GM23338 (cell line): ENCODE results near the gene DNAJB2. TPM values are rescaled to one million over a fixed set of nuclear protein-coding genes. Genes with fewer than 3 reads are reported as not detected.
"Not testable (repeated sequence)": the region's sequence is repeated elsewhere in the genome, so short reads cannot be mapped to it uniquely, and the experiment has no call there.

Experiments used
- ATAC-seq: fragments of 200-7000 bp; cut with Tn5 transposase; 3 replicates; pipeline ENCODE4 v1.9.1; 2020
- DNase-seq: peaks from one replicate; pipeline ENCODE4 v3.0.0-alpha.2; 2015; ENCODE audit warnings: low spot score
- H2AFZ ChIP-seq: fragments of 200-600 bp; sonication (generic); 2 replicates; pipeline ENCODE4 v1.8.0; 2016; ENCODE audit warnings: antibody characterized with exemption, mild to moderate bottlenecking, moderate library complexity
- H3F3A ChIP-seq: fragments of 200-600 bp; sonication (generic); replicated peaks from 2 replicates; pipeline ENCODE4 v1.8.0; 2017; ENCODE audit warnings: antibody characterized with exemption, mixed run types, low read depth
- H3K27ac ChIP-seq: fragments of 200-600 bp; sonication (generic); 2 replicates; pipeline ENCODE4 v1.6.1; 2016; ENCODE audit warnings: low read depth
- H3K27me3 ChIP-seq: fragments of 200-600 bp; sonication (generic); 2 replicates; pipeline ENCODE4 v1.8.0; 2016; ENCODE audit warnings: mild to moderate bottlenecking, mixed run types, moderate library complexity; ENCODE audit not compliant: insufficient read depth
- H3K36me3 ChIP-seq: fragments of 200-600 bp; sonication (generic); 2 replicates; pipeline ENCODE4 v1.8.0; 2016; ENCODE audit warnings: mild to moderate bottlenecking; ENCODE audit not compliant: insufficient read depth
- H3K4me1 ChIP-seq: fragments of 200-600 bp; sonication (generic); 2 replicates; pipeline ENCODE4 v1.8.0; 2016; ENCODE audit warnings: mild to moderate bottlenecking, moderate library complexity; ENCODE audit not compliant: insufficient read depth
- H3K4me2 ChIP-seq: fragments of 200-600 bp; sonication (generic); 2 replicates; pipeline ENCODE4 v1.7.1; 2017; ENCODE audit warnings: mixed run types
- H3K4me3 ChIP-seq: fragments of 200-600 bp; sonication (generic); 2 replicates; pipeline ENCODE4 v1.6.1; 2016; ENCODE audit warnings: mixed run types
- H3K79me2 ChIP-seq: fragments of 200-600 bp; sonication (generic); replicated peaks from 2 replicates; pipeline ENCODE4 v1.8.0; 2017; ENCODE audit warnings: mild to moderate bottlenecking; ENCODE audit not compliant: insufficient read depth
- H3K9me2 ChIP-seq: fragments of 200-600 bp; sonication (generic); 2 replicates; pipeline ENCODE4 v1.8.0; 2017; ENCODE audit not compliant: insufficient read depth
- H4K20me1 ChIP-seq: fragments of 200-600 bp; sonication (generic); replicated peaks from 2 replicates; pipeline ENCODE4 v1.8.0; 2017; ENCODE audit warnings: mild to moderate bottlenecking; ENCODE audit not compliant: insufficient read depth
- H3K27ac Mint-ChIP-seq: 2 replicates; pipeline ENCODE4 v1.8.0; 2020; ENCODE audit warnings: inconsistent platforms, mild to moderate bottlenecking, moderate library complexity, mixed read lengths
- H3K27me3 Mint-ChIP-seq: 3 replicates; pipeline ENCODE4 v1.8.0; 2022; ENCODE audit warnings: low read depth, mild to moderate bottlenecking, moderate library complexity, mixed read lengths, inconsistent platforms; ENCODE audit not compliant: insufficient read depth, poor library complexity
- H3K36me3 Mint-ChIP-seq: 3 replicates; pipeline ENCODE4 v1.8.0; 2021; ENCODE audit warnings: low read depth, mild to moderate bottlenecking, inconsistent platforms, moderate library complexity, mixed read lengths
- H3K4me1 Mint-ChIP-seq: 3 replicates; pipeline ENCODE4 v1.8.0; 2020; ENCODE audit warnings: mild to moderate bottlenecking, inconsistent platforms, mixed read lengths
- H3K4me3 Mint-ChIP-seq: 3 replicates; pipeline ENCODE4 v1.8.0; 2021; ENCODE audit warnings: moderate library complexity, mild to moderate bottlenecking, inconsistent platforms, mixed read lengths
- H3K9me3 Mint-ChIP-seq: 3 replicates; pipeline ENCODE4 v1.8.0; 2020; ENCODE audit warnings: moderate library complexity, mild to moderate bottlenecking, inconsistent platforms, mixed read lengths
- CREB1 ChIP-seq: fragments of 250-450 bp; sonication (Bioruptor Pico); IDR thresholded peaks from 2 replicates; pipeline ENCODE4 v1.5.0; 2020; ENCODE audit warnings: low read depth, mild to moderate bottlenecking, moderate library complexity
- EZH2phosphoT487 ChIP-seq: fragments of 200-600 bp; sonication (generic); IDR thresholded peaks from one replicate; pipeline ENCODE4 v1.8.1; 2018; ENCODE audit warnings: antibody characterized with exemption; ENCODE audit not compliant: unreplicated experiment
- ZNF331 ChIP-seq: fragments of 250-450 bp; sonication (Bioruptor Pico); IDR thresholded peaks from 2 replicates; pipeline ENCODE4 v1.5.0; 2020; ENCODE audit warnings: low read depth, mild to moderate bottlenecking, moderate library complexity
- polyA plus RNA-seq: library from polyadenylated mRNA; unstranded; fragments of >200 nt; fragmentation: Nextera tagmentation; extraction: Ambion mirVana; gene quantifications from 2 replicates; pipeline ENCODE4 v1.2.1, GENCODE V29; 2016
- total RNA-seq: library from RNA; depleted of rRNA; stranded (reverse); fragments of >200 nt; shearing (Covaris generic); gene quantifications from 2 replicates; pipeline ENCODE4 v1.2.3, GENCODE V29; 2014
- TF ChIP-seq, protein P1 (sequence below): fragments of 250-450 bp; sonication (Bioruptor Pico); IDR thresholded peaks from 2 replicates; pipeline ENCODE4 v1.5.0; 2020; ENCODE audit warnings: mild to moderate bottlenecking, moderate library complexity
- TF ChIP-seq, protein P2 (sequence below): IDR thresholded peaks from one replicate; pipeline ENCODE4 v1.6.1; 2018; ENCODE audit warnings: antibody characterized with exemption; ENCODE audit not compliant: unreplicated experiment

Gene DNAJB2
- total and polyA plus RNA-seq, 2 experiments from 2014 or later = 6.4 to 25.9 TPM

DNA sequence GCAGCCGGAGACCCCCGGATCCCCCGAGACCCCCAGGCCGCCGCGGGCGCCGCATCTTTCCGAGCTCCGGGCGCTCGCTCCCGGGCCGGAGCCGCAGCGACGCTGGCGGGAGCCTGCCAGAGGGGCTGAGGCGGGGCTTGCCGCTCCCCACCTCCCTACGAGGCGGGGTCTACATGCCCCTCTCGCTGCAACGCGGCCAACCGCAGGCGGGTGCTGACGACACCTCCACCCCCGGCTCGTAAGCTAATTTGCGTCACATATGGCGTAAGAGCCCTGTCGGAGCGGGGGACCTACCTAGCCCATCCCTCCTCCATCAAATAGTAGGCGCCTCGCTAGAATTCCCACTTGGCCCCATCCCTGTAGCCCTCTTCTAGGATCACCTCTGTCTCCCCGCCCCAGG is 30.1 kb downstream of the DNAJB2 start, which contains the start of gene PTPRN:
Gene PTPRN (minus strand): TSS at position 124 of the 400 bp plus-strand sequence. CDS start 69 bp downstream, at position 55.
- Histone ChIP-seq H4K20me1 (peaks cover 12% of the 10 kb centered on the region), H3F3A (peaks cover 4% of the 10 kb centered on the region; the same call in 1 of the 2 replicates), H3K4me2 (peak within 1 kb of the TSS; percentile 94), H3K27ac (no peak within 1 kb of the TSS), H3K79me2 (no peaks in the 10 kb centered on the region), H3K4me3 (peak within 1 kb of the TSS; percentile 84), H3K9me2 (no peaks in the 10 kb centered on the region), H3K4me1 (peaks cover 21% of the 10 kb centered on the region), H3K27me3 (peaks cover 16% of the 10 kb centered on the region), H3K36me3 (no peaks in the 10 kb centered on the region), H2AFZ (peak within 1 kb of the TSS; percentile 94)
- peaks cover 23% of the 10 kb centered on the region for H3K4me1 Mint-ChIP-seq
- TF ChIP-seq EZH2phosphoT487 = no peak
- peak; percentile 92 for TF ChIP-seq CREB1 (CRISPR knock-in tag)
- TF ChIP-seq, protein P1, sequence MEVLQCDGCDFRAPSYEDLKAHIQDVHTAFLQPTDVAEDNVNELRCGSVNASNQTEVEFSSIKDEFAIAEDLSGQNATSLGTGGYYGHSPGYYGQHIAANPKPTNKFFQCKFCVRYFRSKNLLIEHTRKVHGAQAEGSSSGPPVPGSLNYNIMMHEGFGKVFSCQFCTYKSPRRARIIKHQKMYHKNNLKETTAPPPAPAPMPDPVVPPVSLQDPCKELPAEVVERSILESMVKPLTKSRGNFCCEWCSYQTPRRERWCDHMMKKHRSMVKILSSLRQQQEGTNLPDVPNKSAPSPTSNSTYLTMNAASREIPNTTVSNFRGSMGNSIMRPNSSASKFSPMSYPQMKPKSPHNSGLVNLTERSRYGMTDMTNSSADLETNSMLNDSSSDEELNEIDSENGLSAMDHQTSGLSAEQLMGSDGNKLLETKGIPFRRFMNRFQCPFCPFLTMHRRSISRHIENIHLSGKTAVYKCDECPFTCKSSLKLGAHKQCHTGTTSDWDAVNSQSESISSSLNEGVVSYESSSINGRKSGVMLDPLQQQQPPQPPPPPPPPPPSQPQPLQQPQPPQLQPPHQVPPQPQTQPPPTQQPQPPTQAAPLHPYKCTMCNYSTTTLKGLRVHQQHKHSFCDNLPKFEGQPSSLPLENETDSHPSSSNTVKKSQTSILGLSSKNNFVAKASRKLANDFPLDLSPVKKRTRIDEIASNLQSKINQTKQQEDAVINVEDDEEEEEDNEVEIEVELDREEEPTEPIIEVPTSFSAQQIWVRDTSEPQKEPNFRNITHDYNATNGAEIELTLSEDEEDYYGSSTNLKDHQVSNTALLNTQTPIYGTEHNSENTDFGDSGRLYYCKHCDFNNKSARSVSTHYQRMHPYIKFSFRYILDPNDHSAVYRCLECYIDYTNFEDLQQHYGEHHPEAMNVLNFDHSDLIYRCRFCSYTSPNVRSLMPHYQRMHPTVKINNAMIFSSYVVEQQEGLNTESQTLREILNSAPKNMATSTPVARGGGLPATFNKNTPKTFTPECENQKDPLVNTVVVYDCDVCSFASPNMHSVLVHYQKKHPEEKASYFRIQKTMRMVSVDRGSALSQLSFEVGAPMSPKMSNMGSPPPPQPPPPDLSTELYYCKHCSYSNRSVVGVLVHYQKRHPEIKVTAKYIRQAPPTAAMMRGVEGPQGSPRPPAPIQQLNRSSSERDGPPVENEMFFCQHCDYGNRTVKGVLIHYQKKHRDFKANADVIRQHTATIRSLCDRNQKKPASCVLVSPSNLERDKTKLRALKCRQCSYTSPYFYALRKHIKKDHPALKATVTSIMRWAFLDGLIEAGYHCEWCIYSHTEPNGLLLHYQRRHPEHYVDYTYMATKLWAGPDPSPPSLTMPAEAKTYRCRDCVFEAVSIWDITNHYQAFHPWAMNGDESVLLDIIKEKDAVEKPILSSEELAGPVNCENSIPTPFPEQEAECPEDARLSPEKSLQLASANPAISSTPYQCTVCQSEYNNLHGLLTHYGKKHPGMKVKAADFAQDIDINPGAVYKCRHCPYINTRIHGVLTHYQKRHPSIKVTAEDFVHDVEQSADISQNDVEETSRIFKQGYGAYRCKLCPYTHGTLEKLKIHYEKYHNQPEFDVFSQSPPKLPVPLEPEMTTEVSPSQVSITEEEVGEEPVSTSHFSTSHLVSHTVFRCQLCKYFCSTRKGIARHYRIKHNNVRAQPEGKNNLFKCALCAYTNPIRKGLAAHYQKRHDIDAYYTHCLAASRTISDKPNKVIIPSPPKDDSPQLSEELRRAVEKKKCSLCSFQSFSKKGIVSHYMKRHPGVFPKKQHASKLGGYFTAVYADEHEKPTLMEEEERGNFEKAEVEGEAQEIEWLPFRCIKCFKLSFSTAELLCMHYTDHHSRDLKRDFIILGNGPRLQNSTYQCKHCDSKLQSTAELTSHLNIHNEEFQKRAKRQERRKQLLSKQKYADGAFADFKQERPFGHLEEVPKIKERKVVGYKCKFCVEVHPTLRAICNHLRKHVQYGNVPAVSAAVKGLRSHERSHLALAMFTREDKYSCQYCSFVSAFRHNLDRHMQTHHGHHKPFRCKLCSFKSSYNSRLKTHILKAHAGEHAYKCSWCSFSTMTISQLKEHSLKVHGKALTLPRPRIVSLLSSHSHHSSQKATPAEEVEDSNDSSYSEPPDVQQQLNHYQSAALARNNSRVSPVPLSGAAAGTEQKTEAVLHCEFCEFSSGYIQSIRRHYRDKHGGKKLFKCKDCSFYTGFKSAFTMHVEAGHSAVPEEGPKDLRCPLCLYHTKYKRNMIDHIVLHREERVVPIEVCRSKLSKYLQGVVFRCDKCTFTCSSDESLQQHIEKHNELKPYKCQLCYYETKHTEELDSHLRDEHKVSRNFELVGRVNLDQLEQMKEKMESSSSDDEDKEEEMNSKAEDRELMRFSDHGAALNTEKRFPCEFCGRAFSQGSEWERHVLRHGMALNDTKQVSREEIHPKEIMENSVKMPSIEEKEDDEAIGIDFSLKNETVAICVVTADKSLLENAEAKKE (CRISPR knock-in tag) = no peak
- no peak for TF ChIP-seq ZNF331
- TF ChIP-seq, protein P2, sequence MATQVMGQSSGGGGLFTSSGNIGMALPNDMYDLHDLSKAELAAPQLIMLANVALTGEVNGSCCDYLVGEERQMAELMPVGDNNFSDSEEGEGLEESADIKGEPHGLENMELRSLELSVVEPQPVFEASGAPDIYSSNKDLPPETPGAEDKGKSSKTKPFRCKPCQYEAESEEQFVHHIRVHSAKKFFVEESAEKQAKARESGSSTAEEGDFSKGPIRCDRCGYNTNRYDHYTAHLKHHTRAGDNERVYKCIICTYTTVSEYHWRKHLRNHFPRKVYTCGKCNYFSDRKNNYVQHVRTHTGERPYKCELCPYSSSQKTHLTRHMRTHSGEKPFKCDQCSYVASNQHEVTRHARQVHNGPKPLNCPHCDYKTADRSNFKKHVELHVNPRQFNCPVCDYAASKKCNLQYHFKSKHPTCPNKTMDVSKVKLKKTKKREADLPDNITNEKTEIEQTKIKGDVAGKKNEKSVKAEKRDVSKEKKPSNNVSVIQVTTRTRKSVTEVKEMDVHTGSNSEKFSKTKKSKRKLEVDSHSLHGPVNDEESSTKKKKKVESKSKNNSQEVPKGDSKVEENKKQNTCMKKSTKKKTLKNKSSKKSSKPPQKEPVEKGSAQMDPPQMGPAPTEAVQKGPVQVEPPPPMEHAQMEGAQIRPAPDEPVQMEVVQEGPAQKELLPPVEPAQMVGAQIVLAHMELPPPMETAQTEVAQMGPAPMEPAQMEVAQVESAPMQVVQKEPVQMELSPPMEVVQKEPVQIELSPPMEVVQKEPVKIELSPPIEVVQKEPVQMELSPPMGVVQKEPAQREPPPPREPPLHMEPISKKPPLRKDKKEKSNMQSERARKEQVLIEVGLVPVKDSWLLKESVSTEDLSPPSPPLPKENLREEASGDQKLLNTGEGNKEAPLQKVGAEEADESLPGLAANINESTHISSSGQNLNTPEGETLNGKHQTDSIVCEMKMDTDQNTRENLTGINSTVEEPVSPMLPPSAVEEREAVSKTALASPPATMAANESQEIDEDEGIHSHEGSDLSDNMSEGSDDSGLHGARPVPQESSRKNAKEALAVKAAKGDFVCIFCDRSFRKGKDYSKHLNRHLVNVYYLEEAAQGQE = peak; percentile 32
- H3K4me3 Mint-ChIP-seq = peak within 1 kb of the TSS; percentile 87
- ATAC-seq (peak; percentile 83), DNase-seq (peak; percentile 96)
- H3K36me3 Mint-ChIP-seq = peaks cover 5% of the 10 kb centered on the region; the same call in 1 of the 3 replicates
- H3K27ac Mint-ChIP-seq = no peak within 1 kb of the TSS
- H3K9me3 Mint-ChIP-seq = peaks cover 5% of the 10 kb centered on the region; the same call in 2 of the 3 replicates
- H3K27me3 Mint-ChIP-seq = peaks cover 7% of the 10 kb centered on the region

DNA sequence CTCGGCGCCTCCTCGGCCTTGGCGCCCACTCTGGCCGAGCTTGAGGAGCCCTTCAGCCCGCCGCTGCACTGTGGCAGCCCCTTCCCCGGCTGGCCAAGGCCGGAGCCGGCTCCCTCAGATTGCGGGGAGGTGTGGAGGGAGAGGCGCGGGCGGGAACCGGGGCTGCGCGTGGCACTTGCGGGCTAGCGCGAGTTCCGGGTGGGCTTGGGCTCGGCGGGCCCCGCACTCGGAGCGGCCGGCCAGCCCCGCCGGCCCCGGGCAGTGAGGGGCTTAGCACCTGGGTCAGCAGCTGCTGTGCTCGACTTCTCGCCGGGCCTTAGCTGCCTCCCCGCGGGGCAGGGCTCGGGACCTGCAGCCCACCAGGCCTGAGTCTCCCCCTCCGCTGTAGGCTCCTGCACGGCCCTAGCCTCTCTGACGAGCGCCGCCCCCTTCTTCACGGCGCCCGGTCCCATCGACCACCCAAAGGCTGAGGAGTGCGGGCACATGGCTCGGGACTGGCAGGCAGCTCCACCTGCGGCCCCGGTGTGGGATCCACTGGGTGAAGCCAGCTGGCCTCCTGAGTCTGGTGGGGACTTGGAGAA is 33.6 kb downstream of the DNAJB2 start:
- H3K36me3 ChIP-seq, H3K4me3 ChIP-seq, DNase-seq, H3K4me3 Mint-ChIP-seq, H3K27me3 Mint-ChIP-seq, H3K9me2 ChIP-seq, H2AFZ ChIP-seq, H3K9me3 Mint-ChIP-seq, H3K36me3 Mint-ChIP-seq, H3F3A ChIP-seq, H3K4me2 ChIP-seq, H4K20me1 ChIP-seq, H3K27ac ChIP-seq, ATAC-seq, H3K79me2 ChIP-seq, H3K27me3 ChIP-seq, H3K27ac Mint-ChIP-seq: not testable (repeated sequence)
- peaks cover 20% of the 10 kb centered on the region for H3K4me1 Mint-ChIP-seq
- peaks cover 17% of the 10 kb centered on the region for H3K4me1 ChIP-seq
